HG03521 (cell line): ENCODE data around the gene MLXIP.
"Not testable (repeated sequence)": the region's sequence is repeated elsewhere in the genome, so short reads cannot be mapped to it uniquely, and the experiment has no call there.

Experiments
- ATAC-seq: cut with Tn5 transposase; IDR thresholded peaks from one replicate; pipeline ENCODE4 v1.9.1; 2021; ENCODE audit warnings: mild to moderate bottlenecking, moderate library complexity; ENCODE audit not compliant: unreplicated experiment

The MLXIP gene

GRCh38 chr12:122051231-122051876, 27.2 kb upstream of the MLXIP start:
- ATAC-seq, result no peak

- no peak for ATAC-seq
These were observed 26.3 kb upstream of the MLXIP start for GRCh38 chr12:122052285-122052684.

GRCh38 chr12:122054842-122055520, 23.6 kb upstream of the MLXIP start:
- no peak for ATAC-seq

DNA sequence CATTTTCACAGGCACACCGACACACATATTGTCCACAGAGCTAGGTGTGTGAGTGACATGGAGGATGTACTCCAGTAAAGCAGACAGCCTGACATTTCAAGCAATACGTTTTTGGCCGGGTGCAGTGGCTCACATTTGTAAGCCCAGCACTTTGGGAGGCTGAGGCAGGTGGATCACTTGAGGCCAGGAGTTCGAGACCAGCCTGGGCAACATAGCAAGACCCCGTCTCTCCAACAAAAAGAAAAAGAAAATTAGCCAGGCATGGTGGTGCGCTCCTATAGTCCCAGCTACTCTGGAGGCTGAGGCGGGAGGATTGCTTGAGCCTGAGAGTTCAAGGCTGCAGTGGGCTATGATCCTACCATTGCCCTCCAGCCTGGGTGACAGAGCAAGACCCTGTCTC, 22.1 kb upstream of the MLXIP start:
- ATAC-seq, result not testable (repeated sequence)

DNA sequence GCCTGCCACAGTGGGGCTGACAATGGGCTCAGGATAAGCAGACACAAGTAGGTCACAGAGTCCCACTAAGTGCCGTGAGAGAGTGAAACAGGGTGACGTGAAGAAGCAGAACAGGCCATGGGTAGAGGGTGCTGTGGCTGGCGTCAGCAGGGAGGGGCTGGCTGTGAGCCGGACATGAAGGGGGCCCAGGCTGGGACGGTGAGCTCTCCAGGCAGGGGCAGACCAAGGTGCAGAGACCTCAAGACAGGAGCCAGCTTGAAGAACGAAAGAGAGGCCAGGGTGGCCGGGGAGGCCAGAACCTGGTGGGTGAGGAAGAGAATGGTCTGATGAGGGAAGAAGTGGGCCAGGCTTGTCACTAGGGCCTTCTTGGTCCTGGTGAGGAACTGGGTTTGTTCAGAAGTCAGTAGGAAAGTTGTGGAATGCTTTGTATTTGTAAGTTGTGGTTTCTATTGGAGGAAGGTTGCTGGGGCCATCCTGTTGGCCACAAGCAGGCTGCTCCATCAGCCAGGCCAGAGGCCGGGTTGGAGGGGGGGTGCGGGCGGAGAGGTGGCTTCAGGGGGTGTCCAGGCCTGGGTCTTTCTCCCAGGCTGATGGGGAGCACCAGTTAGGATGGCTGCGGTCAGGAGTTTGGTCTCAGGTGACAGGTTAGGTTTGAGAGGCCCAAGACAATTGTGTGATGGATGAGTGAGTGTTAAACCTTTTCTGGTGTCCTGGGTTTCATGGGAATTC, 21.4 kb upstream of the MLXIP start:
- ATAC-seq, result no peak

DNA sequence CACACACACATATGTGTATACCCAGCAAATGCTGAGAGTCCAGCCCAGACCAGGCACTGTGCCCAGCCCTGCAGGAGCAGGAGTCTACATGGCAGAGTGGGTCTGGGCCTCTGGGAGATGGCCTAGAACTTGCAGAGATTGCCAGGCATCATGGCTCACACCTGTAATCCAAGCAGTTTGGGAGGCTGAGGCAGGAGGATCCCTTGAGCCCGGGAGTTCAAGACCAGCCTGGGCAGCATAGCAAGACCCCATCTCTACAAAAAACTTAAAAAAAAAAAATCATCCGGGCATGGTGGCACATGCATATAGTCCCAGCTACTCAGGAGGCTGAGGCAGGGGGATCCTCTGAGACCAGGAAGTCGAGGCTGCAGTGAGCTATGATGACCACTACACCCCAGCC, 20.8 kb upstream of the MLXIP start:
- no peak for ATAC-seq

DNA sequence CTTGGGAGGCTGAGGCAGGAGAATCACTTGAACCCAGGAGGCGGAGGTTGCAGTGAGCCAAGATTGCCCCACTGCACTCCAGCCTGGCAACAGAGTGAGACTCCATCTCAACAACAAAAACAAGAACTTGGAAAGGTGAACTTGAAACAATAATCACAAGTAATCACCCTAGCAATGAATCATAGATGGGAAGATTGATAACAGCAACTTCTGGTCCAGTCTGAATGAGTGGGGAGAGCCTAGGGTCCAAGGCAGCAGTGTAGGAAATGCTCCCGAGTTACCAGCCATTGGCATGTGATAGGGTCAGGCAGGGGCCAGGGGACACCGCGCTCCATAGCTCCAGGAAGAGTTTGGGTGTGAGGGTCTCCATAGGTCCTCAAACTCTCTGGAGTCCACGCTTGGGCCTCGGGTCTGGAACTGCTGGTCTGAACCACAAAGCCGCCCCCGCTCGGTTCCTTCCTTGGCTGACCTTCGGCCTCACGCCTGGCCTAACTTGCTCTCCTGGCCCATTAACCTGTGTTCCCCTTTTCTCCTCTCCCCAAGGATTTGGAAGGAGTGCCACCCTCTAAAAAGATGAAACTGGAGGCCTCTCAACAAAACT, 19.9 kb upstream of the MLXIP start:
- ATAC-seq, result no peak

- no peak for ATAC-seq
These were observed 19.2 kb upstream of the MLXIP start for GRCh38 chr12:122059203-122059960.

GRCh38 chr12:122060081-122060501, 18.5 kb upstream of the MLXIP start:
- ATAC-seq, result no peak

DNA sequence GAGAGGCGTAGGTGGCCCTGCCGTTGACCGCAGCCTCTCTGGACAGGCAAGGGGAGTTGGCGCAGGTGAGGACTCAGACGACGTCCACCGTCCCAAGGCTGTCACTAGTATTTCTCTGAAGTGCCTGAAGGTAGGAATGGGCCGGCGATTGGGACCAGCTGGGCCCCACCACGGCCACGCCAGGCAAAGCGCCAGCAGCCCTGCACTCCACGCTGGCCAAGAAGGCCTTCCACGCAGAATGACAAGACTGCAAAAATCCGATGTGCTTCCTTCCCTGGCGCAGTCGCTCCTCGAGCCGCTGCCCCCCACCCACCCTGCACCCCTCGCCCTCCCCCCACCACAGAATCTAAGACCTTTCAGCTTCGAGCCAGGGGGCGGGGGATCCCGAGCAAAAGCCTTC, 17.3 kb upstream of the MLXIP start:
- no peak for ATAC-seq

GRCh38 chr12:122062832-122063693, 15.5 kb upstream of the MLXIP start:
- no peak for ATAC-seq

GRCh38 chr12:122063694-122064024, 14.9 kb upstream of the MLXIP start:
- no peak for ATAC-seq

GRCh38 chr12:122064025-122064777, 14.4 kb upstream of the MLXIP start:
- no peak for ATAC-seq

DNA sequence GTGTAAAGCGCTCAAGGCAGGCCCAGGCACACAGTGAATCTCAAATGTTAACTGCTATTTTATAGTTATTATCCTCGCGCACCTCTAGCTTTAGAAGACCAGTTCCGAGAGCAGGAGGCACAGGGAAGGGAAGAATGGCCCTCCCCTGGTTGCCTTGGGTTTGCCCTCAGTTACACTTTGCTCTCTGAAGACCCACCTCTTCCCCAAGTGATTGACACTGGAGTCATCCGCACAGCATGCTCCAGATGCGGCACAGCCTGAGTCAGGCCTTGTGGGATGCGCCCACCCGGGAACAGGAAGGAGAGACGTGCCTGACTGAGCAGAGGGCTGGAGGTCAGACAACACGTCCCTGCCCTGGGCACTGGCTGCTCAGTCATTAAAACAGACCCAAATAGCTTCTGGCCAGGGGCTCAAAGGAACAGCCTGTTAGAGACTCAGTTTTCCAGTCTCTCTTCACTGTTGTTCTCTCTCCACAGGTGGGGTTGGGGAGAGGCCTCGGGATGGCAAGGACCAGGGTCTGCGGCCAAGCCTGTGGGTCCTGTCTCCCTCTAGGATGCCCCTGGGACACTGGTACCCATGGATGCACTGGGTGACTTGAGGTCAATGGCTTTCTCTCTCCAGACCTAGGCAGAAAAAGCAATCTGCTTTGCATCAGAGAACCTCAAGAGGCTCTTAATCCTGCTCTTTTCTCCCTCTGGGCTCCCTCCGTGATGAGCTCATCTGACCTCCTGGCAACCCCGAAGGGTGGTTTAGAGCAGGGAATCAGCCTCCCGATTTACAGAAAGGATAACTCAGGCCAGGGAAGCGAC, 13.6 kb upstream of the MLXIP start:
- ATAC-seq, result no peak

DNA sequence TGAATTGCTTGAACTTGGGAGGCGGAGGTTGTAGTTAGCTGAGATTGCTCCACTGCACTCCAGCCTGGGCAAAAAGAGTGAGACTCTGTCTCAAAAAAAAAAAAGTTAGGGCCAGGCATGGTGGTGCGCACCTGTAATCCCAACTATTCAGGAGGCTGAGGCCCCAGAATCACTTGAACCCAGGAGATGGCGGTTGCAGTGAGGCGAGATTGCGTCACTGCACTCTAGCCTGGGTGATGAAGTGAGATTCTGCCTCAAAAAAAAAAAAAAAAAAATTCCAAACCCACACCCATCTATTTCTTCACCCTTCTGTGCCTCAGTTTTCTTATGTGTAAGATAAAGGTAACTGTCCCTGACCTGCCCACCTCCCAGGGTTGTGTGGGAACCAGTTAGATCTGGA, 11.0 kb upstream of the MLXIP start:
- no peak for ATAC-seq

- ATAC-seq, result peak; percentile 87
These were observed 10.6 kb upstream of the MLXIP start for GRCh38 chr12:122067966-122068365.

DNA sequence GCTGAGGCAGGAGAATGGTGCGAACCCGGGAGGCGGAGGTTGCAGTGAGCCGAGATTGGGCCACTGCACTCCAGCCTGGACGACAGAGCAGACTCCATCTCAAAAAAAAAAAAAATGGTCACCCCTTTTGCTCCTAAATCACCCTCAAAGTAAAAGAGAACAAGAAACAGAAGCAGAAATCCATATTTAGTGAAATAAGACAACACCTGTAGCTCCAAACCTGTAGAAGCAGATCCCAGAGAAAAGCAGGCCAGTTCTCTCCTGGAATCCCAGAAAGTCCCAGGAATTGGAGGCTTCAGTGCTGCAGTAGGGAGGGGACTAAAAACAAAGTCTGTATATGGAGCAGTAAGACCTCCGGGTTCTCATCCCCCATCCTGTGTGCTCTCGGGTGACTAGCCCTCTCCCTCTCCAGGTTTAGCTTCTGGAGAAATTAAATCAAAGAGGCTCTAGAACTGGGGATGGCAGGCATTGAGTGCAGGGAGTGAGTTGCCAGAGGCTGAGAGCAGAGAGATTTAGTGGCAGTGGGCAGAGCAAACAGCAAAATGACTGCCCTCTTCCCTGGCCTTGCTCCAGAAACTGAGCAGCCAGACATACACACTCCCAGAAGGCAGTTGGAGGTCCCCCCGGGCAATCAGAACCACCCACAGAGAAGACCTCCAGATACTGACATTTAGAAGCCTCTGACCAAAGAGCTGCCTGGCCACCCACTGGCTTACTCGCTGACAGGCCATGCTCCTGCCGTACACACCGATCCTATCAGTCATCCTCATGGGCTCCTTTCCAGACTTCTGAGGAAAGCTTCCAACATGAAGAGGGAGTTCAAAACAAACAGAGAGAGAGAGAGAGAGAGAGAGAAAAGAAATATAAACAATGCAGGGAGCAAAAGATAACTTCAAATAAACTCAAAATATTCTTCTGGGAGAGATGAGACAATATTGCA, 6.3 kb upstream of the MLXIP start:
- no peak for ATAC-seq

GRCh38 chr12:122073815-122074214, 4.7 kb upstream of the MLXIP start:
- no peak for ATAC-seq
